ENCODE data around the gene SETD2. TPM values are rescaled to one million over a fixed set of nuclear protein-coding genes. Genes with fewer than 3 reads are reported as not detected.

SETD2 gene
- total and polyA plus RNA-seq, 4 donors = 7.6 to 37.6 (median 19.0) TPM

- TF ChIP-seq, protein P1, sequence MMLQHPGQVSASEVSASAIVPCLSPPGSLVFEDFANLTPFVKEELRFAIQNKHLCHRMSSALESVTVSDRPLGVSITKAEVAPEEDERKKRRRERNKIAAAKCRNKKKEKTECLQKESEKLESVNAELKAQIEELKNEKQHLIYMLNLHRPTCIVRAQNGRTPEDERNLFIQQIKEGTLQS (IDR thresholded peaks at IDR 0.05) = no peak
Observed at GRCh38 chr3:47012342-47013230, 151.3 kb downstream of the SETD2 start (continued).

DNA sequence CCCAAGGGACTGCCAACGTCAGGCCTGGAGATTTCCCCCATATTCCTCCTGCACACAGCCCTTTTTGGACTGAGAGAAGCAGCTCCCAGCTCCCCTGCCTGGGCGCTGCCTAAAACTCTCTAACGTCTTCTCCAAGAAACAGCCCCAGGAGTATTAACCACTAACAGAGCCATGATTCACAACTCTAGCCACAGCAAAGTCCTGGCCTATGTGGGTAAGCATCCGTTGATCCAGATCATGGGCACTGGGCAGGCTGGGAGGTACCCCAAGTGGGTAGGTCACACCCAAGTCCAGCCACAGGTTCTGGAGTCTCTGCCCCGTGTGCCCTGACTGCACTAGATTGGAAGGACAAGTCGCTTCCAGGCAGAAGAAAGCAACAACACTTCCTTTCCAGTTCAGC, 152.5 kb downstream of the SETD2 start:
- Histone ChIP-seq H3K27me3 (ENCODE audit: control insufficient read depth in 4 of 4, insufficient read depth in 4 of 4, low read length in 3 of 4) (no peaks in the 10 kb centered on the region), H3K9ac (ENCODE audit: low read depth in 1 of 2, low read length in 2 of 2) (no peak overlapping the region), H3K9me3 (ENCODE audit: control insufficient read depth in 4 of 4, low read length in 3 of 4) (no peaks in the 10 kb centered on the region), H3K4me1 (ENCODE audit: control insufficient read depth in 4 of 4, insufficient read depth in 4 of 4, low read length in 3 of 4) (peaks cover 1 to 22% (median 14%) of the 10 kb centered on the region in 4 donors), H3K4me3 (ENCODE audit: low read depth in 1 of 3, low read length in 3 of 3) (no peak overlapping the region), H3K36me3 (ENCODE audit: control insufficient read depth in 4 of 4, insufficient read depth in 3 of 4, low read depth in 1 of 4, low read length in 3 of 4) (peaks cover 0 to 3% (median under 1%) of the 10 kb centered on the region in 4 donors), H3K27ac (ENCODE audit: low read depth in 1 of 2, low read length in 2 of 2) (no peak overlapping the region)
- DNase-seq (ENCODE audit: low spot score) = no peak
- TF ChIP-seq FOXA2 (IDR thresholded peaks at IDR 0.05) (no peak), FOXA1 (IDR thresholded peaks at IDR 0.05) (no peak), HNF4G (IDR thresholded peaks at IDR 0.05) (no peak), TAF1 (conservative IDR thresholded peaks at IDR 0.05) (no peak), SP1 (IDR thresholded peaks at IDR 0.05) (no peak)
- TF ChIP-seq, protein P2, sequence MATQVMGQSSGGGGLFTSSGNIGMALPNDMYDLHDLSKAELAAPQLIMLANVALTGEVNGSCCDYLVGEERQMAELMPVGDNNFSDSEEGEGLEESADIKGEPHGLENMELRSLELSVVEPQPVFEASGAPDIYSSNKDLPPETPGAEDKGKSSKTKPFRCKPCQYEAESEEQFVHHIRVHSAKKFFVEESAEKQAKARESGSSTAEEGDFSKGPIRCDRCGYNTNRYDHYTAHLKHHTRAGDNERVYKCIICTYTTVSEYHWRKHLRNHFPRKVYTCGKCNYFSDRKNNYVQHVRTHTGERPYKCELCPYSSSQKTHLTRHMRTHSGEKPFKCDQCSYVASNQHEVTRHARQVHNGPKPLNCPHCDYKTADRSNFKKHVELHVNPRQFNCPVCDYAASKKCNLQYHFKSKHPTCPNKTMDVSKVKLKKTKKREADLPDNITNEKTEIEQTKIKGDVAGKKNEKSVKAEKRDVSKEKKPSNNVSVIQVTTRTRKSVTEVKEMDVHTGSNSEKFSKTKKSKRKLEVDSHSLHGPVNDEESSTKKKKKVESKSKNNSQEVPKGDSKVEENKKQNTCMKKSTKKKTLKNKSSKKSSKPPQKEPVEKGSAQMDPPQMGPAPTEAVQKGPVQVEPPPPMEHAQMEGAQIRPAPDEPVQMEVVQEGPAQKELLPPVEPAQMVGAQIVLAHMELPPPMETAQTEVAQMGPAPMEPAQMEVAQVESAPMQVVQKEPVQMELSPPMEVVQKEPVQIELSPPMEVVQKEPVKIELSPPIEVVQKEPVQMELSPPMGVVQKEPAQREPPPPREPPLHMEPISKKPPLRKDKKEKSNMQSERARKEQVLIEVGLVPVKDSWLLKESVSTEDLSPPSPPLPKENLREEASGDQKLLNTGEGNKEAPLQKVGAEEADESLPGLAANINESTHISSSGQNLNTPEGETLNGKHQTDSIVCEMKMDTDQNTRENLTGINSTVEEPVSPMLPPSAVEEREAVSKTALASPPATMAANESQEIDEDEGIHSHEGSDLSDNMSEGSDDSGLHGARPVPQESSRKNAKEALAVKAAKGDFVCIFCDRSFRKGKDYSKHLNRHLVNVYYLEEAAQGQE (IDR thresholded peaks at IDR 0.05) = no peak
- TF ChIP-seq, protein P3, sequence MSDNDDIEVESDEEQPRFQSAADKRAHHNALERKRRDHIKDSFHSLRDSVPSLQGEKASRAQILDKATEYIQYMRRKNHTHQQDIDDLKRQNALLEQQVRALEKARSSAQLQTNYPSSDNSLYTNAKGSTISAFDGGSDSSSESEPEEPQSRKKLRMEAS (IDR thresholded peaks at IDR 0.05) = no peak
- WGBS = 91% methylated on average over 6 of the region's 6 CpGs

DNA sequence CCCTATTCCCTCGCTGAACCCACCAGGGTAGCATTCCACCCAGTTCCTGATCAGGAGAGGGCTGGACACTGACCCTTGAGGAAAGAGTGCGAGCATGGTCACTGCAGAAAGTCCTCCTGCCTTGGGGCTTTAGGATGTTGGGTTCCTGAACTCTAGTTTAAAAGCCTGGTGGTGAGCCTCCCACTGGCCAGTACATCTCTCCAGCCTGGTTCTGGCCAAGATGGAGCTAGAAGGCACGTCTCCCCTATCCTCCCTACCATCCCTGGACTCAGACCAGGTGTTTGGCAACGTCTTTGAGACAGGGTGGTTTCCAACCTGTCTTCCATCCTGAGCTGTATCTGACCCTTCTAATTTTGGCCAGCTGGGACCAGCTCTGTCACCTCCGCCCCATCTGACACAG, 153.0 kb downstream of the SETD2 start:
- H3K27me3 ChIP-seq (ENCODE audit: control insufficient read depth in 4 of 4, insufficient read depth in 4 of 4, low read length in 3 of 4) = no peaks in the 10 kb centered on the region
- 83% methylated on average over 5 of the region's 5 CpGs for WGBS
- H3K9ac ChIP-seq (ENCODE audit: low read depth in 1 of 2, low read length in 2 of 2) = no peak overlapping the region
- peaks cover 0 to 7% (median 1%) of the 10 kb centered on the region in 4 donors for H3K36me3 ChIP-seq (ENCODE audit: control insufficient read depth in 4 of 4, insufficient read depth in 3 of 4, low read depth in 1 of 4, low read length in 3 of 4)
- H3K9me3 ChIP-seq (ENCODE audit: control insufficient read depth in 4 of 4, low read length in 3 of 4) = no peaks in the 10 kb centered on the region
- H3K4me1 ChIP-seq (ENCODE audit: control insufficient read depth in 4 of 4, insufficient read depth in 4 of 4, low read length in 3 of 4) = peaks cover 1 to 17% (median 10%) of the 10 kb centered on the region in 4 donors
- H3K27ac ChIP-seq (ENCODE audit: low read depth in 1 of 2, low read length in 2 of 2) = no peak overlapping the region
- TF ChIP-seq, protein P2 (IDR thresholded peaks at IDR 0.05) = no peak
- no peak for TF ChIP-seq HNF4A (conservative IDR thresholded peaks at IDR 0.05)
- TF ChIP-seq GABPA (IDR thresholded peaks at IDR 0.05 in 1 of 2, conservative IDR thresholded peaks at IDR 0.05 in 1 of 2) = no peak
- TF ChIP-seq RAD21 (IDR thresholded peaks at IDR 0.05) = no peak
- TF ChIP-seq, protein P4, sequence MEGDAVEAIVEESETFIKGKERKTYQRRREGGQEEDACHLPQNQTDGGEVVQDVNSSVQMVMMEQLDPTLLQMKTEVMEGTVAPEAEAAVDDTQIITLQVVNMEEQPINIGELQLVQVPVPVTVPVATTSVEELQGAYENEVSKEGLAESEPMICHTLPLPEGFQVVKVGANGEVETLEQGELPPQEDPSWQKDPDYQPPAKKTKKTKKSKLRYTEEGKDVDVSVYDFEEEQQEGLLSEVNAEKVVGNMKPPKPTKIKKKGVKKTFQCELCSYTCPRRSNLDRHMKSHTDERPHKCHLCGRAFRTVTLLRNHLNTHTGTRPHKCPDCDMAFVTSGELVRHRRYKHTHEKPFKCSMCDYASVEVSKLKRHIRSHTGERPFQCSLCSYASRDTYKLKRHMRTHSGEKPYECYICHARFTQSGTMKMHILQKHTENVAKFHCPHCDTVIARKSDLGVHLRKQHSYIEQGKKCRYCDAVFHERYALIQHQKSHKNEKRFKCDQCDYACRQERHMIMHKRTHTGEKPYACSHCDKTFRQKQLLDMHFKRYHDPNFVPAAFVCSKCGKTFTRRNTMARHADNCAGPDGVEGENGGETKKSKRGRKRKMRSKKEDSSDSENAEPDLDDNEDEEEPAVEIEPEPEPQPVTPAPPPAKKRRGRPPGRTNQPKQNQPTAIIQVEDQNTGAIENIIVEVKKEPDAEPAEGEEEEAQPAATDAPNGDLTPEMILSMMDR (IDR thresholded peaks at IDR 0.05; ENCODE audit: low read depth, low read length, missing input control) = no peak
- TF ChIP-seq JUND (IDR thresholded peaks at IDR 0.05) = no peak
- no peak for TF ChIP-seq YY1 (IDR thresholded peaks at IDR 0.05)
- no peak for TF ChIP-seq HNF4G (IDR thresholded peaks at IDR 0.05)
- TF ChIP-seq RXRA (IDR thresholded peaks at IDR 0.05) = no peak
- TF ChIP-seq, protein P3 (IDR thresholded peaks at IDR 0.05) = no peak
- H3K4me3 ChIP-seq (ENCODE audit: low read depth in 1 of 3, low read length in 3 of 3) = no peak overlapping the region
- DNase-seq (ENCODE audit: low spot score) = no peak
